Measurements from ENCODE around the gene RGMA. TPM values are rescaled to one million over a fixed set of nuclear protein-coding genes. Genes with fewer than 3 reads are reported as not detected.

RGMA gene
- polyA plus RNA-seq, 1 donor from 2014 or later, result 9.5 TPM

Other genes starting within 250 kb of the RGMA start
- 101 and 113 TPM in 2 replicates for gene CHD2, start 188.9 kb downstream of the RGMA start, polyA plus RNA-seq

Measured in neural cell (in vitro differentiated cells).